MCF 10A (cell line): ENCODE data around the gene ZSCAN2. TPM values are rescaled to one million over a fixed set of nuclear protein-coding genes. Genes with fewer than 3 reads are reported as not detected.

Experiments
- BruUV-seq: library from RNA; stranded (reverse); fragments of 400-500 nt; replicated peaks from 2 replicates; lab custom pipeline; 2021; lab: Mats Ljungman, UMichigan
- CTCF ChIA-PET: fragments of 300-600 bp; sonication (Branson Sonifier 250); formaldehyde crosslinking; extraction: SDS; loops from one replicate; lab custom pipeline; 2021; ENCODE audit warnings: antibody characterized with exemption, inconsistent platforms; lab: Yijun Ruan, JAX
- POLR2A ChIA-PET: fragments of 300-600, 350-650 bp; sonication (Branson Sonifier 250); formaldehyde crosslinking; extraction: SDS; loops from one replicate; lab custom pipeline; 2020; ENCODE audit warnings: antibody characterized with exemption, inconsistent platforms; lab: Yijun Ruan, JAX
- DNase-seq: peaks from one replicate; pipeline ENCODE4 v3.0.0-alpha.2; 2018; ENCODE audit not compliant: unreplicated experiment
- H3K27ac Mint-ChIP-seq: one replicate; pipeline ENCODE4 v1.8.0; 2022; ENCODE audit warnings: mild to moderate bottlenecking, low read depth, mixed read lengths; ENCODE audit not compliant: unreplicated experiment
- H3K27me3 Mint-ChIP-seq: one replicate; pipeline ENCODE4 v1.8.0; 2022; ENCODE audit warnings: mixed read lengths; ENCODE audit not compliant: insufficient read depth, unreplicated experiment
- H3K36me3 Mint-ChIP-seq: one replicate; pipeline ENCODE4 v1.8.0; 2022; ENCODE audit warnings: mild to moderate bottlenecking, moderate library complexity, mixed read lengths; ENCODE audit not compliant: insufficient read depth, unreplicated experiment
- H3K4me1 Mint-ChIP-seq: one replicate; pipeline ENCODE4 v1.8.0; 2022; ENCODE audit warnings: mixed read lengths; ENCODE audit not compliant: insufficient read depth, unreplicated experiment
- H3K4me3 Mint-ChIP-seq: one replicate; pipeline ENCODE4 v1.8.0; 2022; ENCODE audit warnings: mild to moderate bottlenecking, moderate library complexity, mixed read lengths; ENCODE audit not compliant: unreplicated experiment
- H3K9me3 Mint-ChIP-seq: one replicate; pipeline ENCODE4 v1.8.0; 2022; ENCODE audit warnings: mixed read lengths; ENCODE audit not compliant: unreplicated experiment
- CTCF ChIP-seq: fragments of 200-600 bp; IDR thresholded peaks from one replicate; pipeline ENCODE4 v1.8.0; 2022; ENCODE audit warnings: antibody characterized with exemption, mild to moderate bottlenecking; ENCODE audit not compliant: unreplicated experiment
- intact Hi-C: fragments of 100-400 bp; cut with micrococcal nuclease; formaldehyde crosslinking; loops from 2 replicates; pipeline ENCODE4 v1.14.1; 2022
- total RNA-seq: library from RNA; stranded (reverse); gene quantifications from 2 replicates; pipeline ENCODE4 v1.2.3, GENCODE V29; 2022

Gene ZSCAN2
- total RNA-seq, 1 experiment from 2014 or later, result 4.2 TPM

- Mint-ChIP-seq H3K4me3 (no peak overlapping the region), H3K9me3 (peaks cover 16% of the 10 kb centered on the region), H3K27me3 (no peaks in the 10 kb centered on the region), H3K27ac (no peak overlapping the region), H3K36me3 (peaks cover 8% of the 10 kb centered on the region), H3K4me1 (no peaks in the 10 kb centered on the region)
- TF ChIP-seq CTCF, result no peak
- intact Hi-C loops, result no loop called here
- no peak for DNase-seq
- ChIA-PET POLR2A (interaction anchor here (1.6 kb wide), 1 partner anchor 10 kb away, joined by 7 read pairs; no protein-coding TSS in a partner anchor), CTCF (interaction anchor here (0.6 kb wide), 1 partner anchor 109 kb away, joined by 3 read pairs; no protein-coding TSS in a partner anchor)
- BruUV-seq, result no TSS peak
Measured at GRCh38 chr15:84624359-84624758, 23.6 kb downstream of the ZSCAN2 start.

GRCh38 chr15:84625123-84625522, 24.3 kb downstream of the ZSCAN2 start:
- no peak for TF ChIP-seq CTCF
- H3K36me3 Mint-ChIP-seq, result peaks cover 8% of the 10 kb centered on the region
- no peak for DNase-seq
- H3K4me3 Mint-ChIP-seq, result no peak overlapping the region
- H3K4me1 Mint-ChIP-seq, result no peaks in the 10 kb centered on the region
- no peaks in the 10 kb centered on the region for H3K27me3 Mint-ChIP-seq
- POLR2A ChIA-PET, result interaction anchor here (1.6 kb wide), 1 partner anchor 9 kb away, joined by 7 read pairs; no protein-coding TSS in a partner anchor
- no TSS peak for BruUV-seq
- CTCF ChIA-PET, result interaction anchor here (0.6 to 1.6 kb wide), 3 partner anchors 26 to 306 kb away, joined by 3 to 5 read pairs (median 3); no protein-coding TSS in a partner anchor
- peaks cover 13% of the 10 kb centered on the region for H3K9me3 Mint-ChIP-seq
- no peak overlapping the region for H3K27ac Mint-ChIP-seq
- intact Hi-C loops, result no loop called here

- peaks cover 12% of the 10 kb centered on the region for H3K36me3 Mint-ChIP-seq
- ChIA-PET POLR2A (interaction anchor here (3.7 to 4.2 kb wide), 2 partner anchors 24 to 29 kb away, joined by 30 to 50 read pairs; partner anchors contain the start of genes WDR73 and ZSCAN2), CTCF (interaction anchor here (0.7 to 1.4 kb wide), 3 partner anchors 30 to 74 kb away, joined by 3 to 5 read pairs (median 4); no protein-coding TSS in a partner anchor)
- intact Hi-C loops, result no loop called here
- no TSS peak for BruUV-seq
- no peak for DNase-seq
- H3K4me1 Mint-ChIP-seq, result peaks cover 7% of the 10 kb centered on the region
- no peaks in the 10 kb centered on the region for H3K27me3 Mint-ChIP-seq
- no peak overlapping the region for H3K27ac Mint-ChIP-seq
- TF ChIP-seq CTCF, result no peak
- H3K9me3 Mint-ChIP-seq, result no peaks in the 10 kb centered on the region
- no peak overlapping the region for H3K4me3 Mint-ChIP-seq
Measured at GRCh38 chr15:84629033-84629432, 28.2 kb downstream of the ZSCAN2 start.

GRCh38 chr15:84631706-84632272, 31.0 kb downstream of the ZSCAN2 start:
- H3K4me3 Mint-ChIP-seq, result peak overlapping the region; percentile 91
- no peaks in the 10 kb centered on the region for H3K9me3 Mint-ChIP-seq
- ChIA-PET POLR2A (interaction anchor here (0.7 to 4.2 kb wide), 24 partner anchors 9 to 954 kb away, joined by 3 to 50 read pairs (median 4); partner anchors contain the start of genes NMB, SEC11A, WDR73 and ZSCAN2), CTCF (interaction anchor here (1.2 to 2.4 kb wide), 3 partner anchors 22 to 62 kb away, joined by 5 to 6 read pairs (median 5); partner anchors contain the start of gene WDR73)
- TF ChIP-seq CTCF, result no peak
- H3K27me3 Mint-ChIP-seq, result no peaks in the 10 kb centered on the region
- DNase-seq, result peak; percentile 11
- peak overlapping the region; percentile 88 for H3K27ac Mint-ChIP-seq
- peaks cover 18% of the 10 kb centered on the region for H3K4me1 Mint-ChIP-seq
- H3K36me3 Mint-ChIP-seq, result peaks cover 26% of the 10 kb centered on the region
- intact Hi-C loops, result loop anchor here (1.0 to 2.0 kb wide), 2 partner anchors 23 to 31 kb away; partner anchors contain the start of genes WDR73 and ZSCAN2
- TSS peak; percentile 71 for BruUV-seq
